K562 (cell line): ENCODE measurements around the gene NUP133. TPM values are rescaled to one million over a fixed set of nuclear protein-coding genes. Genes with fewer than 3 reads are reported as not detected.

Source experiments
- ATAC-seq: fragments of 200-7000 bp; cut with Tn5 transposase; 3 replicates; pipeline ENCODE4 v1.9.1; 2020; ENCODE audit warnings: moderate library complexity
- BruUV-seq: library from RNA; stranded (reverse); fragments of 400-500 nt; replicated peaks from 2 replicates; lab custom pipeline; 2021; lab: Mats Ljungman, UMichigan
- CTCF ChIA-PET: fragments of 300-600 bp; formaldehyde crosslinking; extraction: SDS; loops from one replicate; lab custom pipeline; 2021; ENCODE audit warnings: low intra/inter-chr PET ratio; lab: Yijun Ruan, JAX
- POLR2A ChIA-PET: fragments of 300-600, 350-650 bp; sonication (Branson Sonifier 250); formaldehyde crosslinking; extraction: SDS; loops from one replicate; lab custom pipeline; 2021; ENCODE audit warnings: antibody characterized with exemption, inconsistent platforms; lab: Yijun Ruan, JAX
- DNase-seq, 4 experiments: peaks; one replicate each; pipeline versions ENCODE4 v3.0.0 to v3.0.0-alpha.2; 2011 to 2018; ENCODE audit warnings: low spot score in 3 of 4, mixed read lengths in 3 of 4; ENCODE audit errors: extremely low read depth in 1 of 4
- FAIRE-seq: peaks from 2 replicates; lab custom pipeline; 2011; peaks lifted over from hg19 to GRCh38; lab: Jason Lieb, UNC
- H2AFZ ChIP-seq: 2 replicates; pipeline ENCODE4 v1.6.0; 2011; ENCODE audit warnings: low read depth, low read length, control low read depth, inconsistent platforms
- H3K27ac ChIP-seq: fragments of 200-600 bp; 3 replicates; pipeline ENCODE4 v1.8.0; 2011; ENCODE audit warnings: low read depth, mild to moderate bottlenecking, control low read depth, inconsistent platforms, low read length, moderate library complexity, mixed read lengths; ENCODE audit errors: extremely low read depth
- H3K27me3 ChIP-seq, 2 experiments: fragments of 300-600 bp in 1 of 2; 2 replicates in 1 of 2; 3 replicates in 1 of 2; pipeline versions ENCODE4 v1.6.0 to v1.8.0; 2011; ENCODE audit warnings: inconsistent platforms in 2 of 2, low read length in 2 of 2, mild to moderate bottlenecking in 1 of 2, mixed read lengths in 1 of 2, moderate library complexity in 1 of 2; ENCODE audit not compliant: control insufficient read depth in 2 of 2, insufficient read depth in 2 of 2
- H3K36me3 ChIP-seq: fragments of 300-600 bp; 3 replicates; pipeline ENCODE4 v1.8.0; 2011; ENCODE audit warnings: mild to moderate bottlenecking, low read length, inconsistent platforms; ENCODE audit not compliant: control insufficient read depth, insufficient read depth
- H3K4me1 ChIP-seq, 2 experiments: fragments of 200-600 bp in 1 of 2; replicated peaks in 1 of 2; 2 replicates in 1 of 2; 3 replicates in 1 of 2; pipeline versions ENCODE4 v1.5.1 to v1.8.0; 2011; ENCODE audit warnings: inconsistent platforms in 2 of 2, low read length in 2 of 2, mild to moderate bottlenecking in 1 of 2, mixed read lengths in 1 of 2, moderate library complexity in 1 of 2; ENCODE audit not compliant: control insufficient read depth in 2 of 2, insufficient read depth in 2 of 2
- H3K4me2 ChIP-seq: 2 replicates; pipeline ENCODE4 v1.6.1; 2011; ENCODE audit warnings: low read length, control low read depth, inconsistent platforms, mixed read lengths; ENCODE audit not compliant: insufficient read depth
- H3K4me3 ChIP-seq: fragments of 200-600 bp; sonication (generic), shearing (Covaris generic); 2 replicates; pipeline ENCODE4 v1.5.1; 2016; ENCODE audit warnings: control low read depth, inconsistent platforms
- H3K79me2 ChIP-seq: fragments of 200-600 bp; 3 replicates; pipeline ENCODE4 v1.8.0; 2011; ENCODE audit warnings: low read length, inconsistent platforms; ENCODE audit not compliant: control insufficient read depth, insufficient read depth
- H3K9ac ChIP-seq, 2 experiments: 2 replicates each; pipeline versions ENCODE4 v1.6.0 to v1.6.1; 2011; ENCODE audit warnings: low read depth in 2 of 2, low read length in 2 of 2, control low read depth in 1 of 2, inconsistent platforms in 1 of 2, mild to moderate bottlenecking in 1 of 2, mixed read lengths in 1 of 2; ENCODE audit not compliant: insufficient read depth in 1 of 2
- H3K9me1 ChIP-seq: one replicate; pipeline ENCODE4 v1.6.0; 2011; ENCODE audit warnings: inconsistent platforms, mild to moderate bottlenecking, low read length, moderate library complexity; ENCODE audit not compliant: control insufficient read depth, insufficient read depth
- H3K9me3 ChIP-seq: replicated peaks from 2 replicates; pipeline ENCODE4 v1.5.1; 2011; ENCODE audit warnings: low read depth, low read length, inconsistent platforms; ENCODE audit not compliant: control insufficient read depth, insufficient read depth
- H4K20me1 ChIP-seq: replicated peaks from 2 replicates; pipeline ENCODE4 v1.6.1; 2011; ENCODE audit warnings: low read length, inconsistent platforms, mixed read lengths; ENCODE audit not compliant: control insufficient read depth, insufficient read depth
- ARNT ChIP-seq, 2 experiments: fragments of 450-650 bp; IDR thresholded peaks; 2 replicates each; pipeline ENCODE4 v1.6.1; 2016; ENCODE audit warnings: mild to moderate bottlenecking in 1 of 2
- ERF ChIP-seq: fragments of 450-650 bp; formaldehyde crosslinking; IDR thresholded peaks from 2 replicates; pipeline ENCODE4 v1.4.0; 2020; ENCODE audit warnings: mild to moderate bottlenecking, mixed read lengths
- MAFK ChIP-seq: IDR thresholded peaks from 2 replicates; pipeline ENCODE4 v1.6.1; 2011; ENCODE audit warnings: low read length, improper control_type of control experiment
- NONO ChIP-seq, 2 experiments: fragments of 200-400 bp in 1 of 2; fragments of 450-650 bp in 1 of 2; formaldehyde crosslinking in 1 of 2; IDR thresholded peaks; 2 replicates each; pipeline ENCODE4 v1.6.1; 2017; ENCODE audit warnings: low read depth in 2 of 2, mild to moderate bottlenecking in 2 of 2, moderate library complexity in 2 of 2, low read length in 1 of 2
- POLR2AphosphoS5 ChIP-seq: IDR thresholded peaks from 2 replicates; pipeline ENCODE4 v1.6.1; 2011; ENCODE audit warnings: mild to moderate bottlenecking, low read depth, low read length, moderate library complexity; ENCODE audit not compliant: control insufficient read depth, insufficient read depth
- PRPF4 ChIP-seq: fragments of 200-400 bp; formaldehyde crosslinking; IDR thresholded peaks from one replicate; pipeline ENCODE4 v1.6.1; 2017; ENCODE audit warnings: low read length, low read depth, mild to moderate bottlenecking; ENCODE audit not compliant: insufficient read depth, poor library complexity, severe bottlenecking
- PYGO2 ChIP-seq: fragments of 450-650 bp; IDR thresholded peaks from 2 replicates; pipeline ENCODE4 v1.6.1; 2016; ENCODE audit warnings: mild to moderate bottlenecking, missing genetic modification characterization, moderate library complexity, missing compliant biosample characterization
- RAD21 ChIP-seq, 2 experiments: fragments of 250-450 bp in 1 of 2; fragments of 450-650 bp in 1 of 2; sonication (Bioruptor Pico) in 1 of 2; formaldehyde crosslinking in 1 of 2; IDR thresholded peaks in 1 of 2; conservative IDR thresholded peaks in 1 of 2; 2 replicates each; pipeline versions ENCODE4 v1.4.0 to v1.8.0; 2020 to 2022; ENCODE audit warnings: mild to moderate bottlenecking in 2 of 2, moderate library complexity in 1 of 2
- SMC3 ChIP-seq: conservative IDR thresholded peaks from 2 replicates; pipeline ENCODE4 v1.6.1; 2011; ENCODE audit warnings: low read depth, low read length, improper control_type of control experiment; ENCODE audit not compliant: insufficient read depth
- SNAPC5 ChIP-seq: fragments of 250-450 bp; sonication (Bioruptor Pico); IDR thresholded peaks from 2 replicates; pipeline ENCODE4 v1.8.0; 2021; ENCODE audit warnings: moderate library complexity, mild to moderate bottlenecking, inconsistent platforms
- ZNF121 ChIP-seq: sonication (generic); formaldehyde crosslinking; conservative IDR thresholded peaks from 2 replicates; pipeline ENCODE4 v1.8.0; 2022; ENCODE audit warnings: missing genetic modification reagents
- ZNF197 ChIP-seq: fragments of 200-800 bp; sonication (Bioruptor generic); IDR thresholded peaks from 2 replicates; pipeline ENCODE4 v1.6.1; 2016; ENCODE audit warnings: low read depth, missing genetic modification characterization, missing compliant biosample characterization
- ZNF316 ChIP-seq: fragments of 450-650 bp; IDR thresholded peaks from 2 replicates; pipeline ENCODE4 v1.6.1; 2016
- WGBS: fragments of 100-300 bp; shearing (Covaris generic); methylation state at CpG from one replicate; pipeline ENCODE4 v1.1.6; 2016; ENCODE audit warnings: low coverage, mixed read lengths; ENCODE audit not compliant: insufficient coverage; ENCODE audit errors: missing lambda C conversion rate; 5-methylcytosine and 5-hydroxymethylcytosine counted together
- in situ Hi-C: fragments of 300-500 bp; cut with MboI; formaldehyde crosslinking; loops from 4 replicates; pipeline ENCODE4 v1.15.0; 2018; ENCODE audit warnings: inconsistent platforms, mixed read lengths
- intact Hi-C: fragments of 100-400 bp; cut with micrococcal nuclease; formaldehyde crosslinking; loops from 2 replicates; pipeline ENCODE4 v1.14.2; 2022
- polyA plus RNA-seq, 8 experiments: library from polyadenylated mRNA; depleted of rRNA in 4 of 8; stranded (reverse) in 5 of 8; unstranded in 3 of 8; fragments of >200 nt; fragmentation: Nextera tagmentation in 2 of 8; fragmentation: Illumina TruSeq in 1 of 8; extraction: Ambion mirVana in 2 of 8; extraction: Trizol in 1 of 8; gene quantifications; 2 replicates each; pipeline versions ENCODE4 v1.2.1 to v1.2.3, GENCODE V29; 2011 to 2014; ENCODE audit warnings: inconsistent platforms in 1 of 8, missing spikeins in 1 of 8
- total RNA-seq, 7 experiments: library from RNA; depleted of rRNA in 6 of 7; stranded (reverse); fragments of >200 nt in 6 of 7; fragmentation: Illumina TruSeq in 2 of 7; extraction: Trizol in 2 of 7; gene quantifications; 2 replicates each; pipeline versions ENCODE4 v1.2.1 to v1.2.3, GENCODE V29; 2011 to 2021; ENCODE audit warnings: low replicate concordance in 1 of 7
- TF ChIP-seq, protein P1 (sequence below): fragments of 250-450 bp; sonication (Bioruptor Pico); IDR thresholded peaks from 2 replicates; pipeline ENCODE4 v1.5.1; 2021; ENCODE audit warnings: mild to moderate bottlenecking
- TF ChIP-seq, protein P2 (sequence below): fragments of 250-450 bp; sonication (Bioruptor Pico); IDR thresholded peaks from 2 replicates; pipeline ENCODE4 v1.8.0; 2022; ENCODE audit warnings: moderate library complexity, mild to moderate bottlenecking, inconsistent platforms

NUP133 gene
- total and polyA plus RNA-seq, 9 of the 15 experiments (the other 6 are each of a cell fraction or from before 2014, with no cell fraction given) = 21.7 to 85.1 (median 61.3) TPM

GRCh38 chr1:229454056-229454455 is 54.1 kb downstream of the NUP133 start (continued):
- TF ChIP-seq ZNF197 (CRISPR knock-in tag) (no peak), NONO (IDR thresholded peaks at IDR 0.05; ENCODE audit: low read depth in 2 of 2, low read length in 1 of 2) (no peak), PYGO2 (tag) (no peak), POLR2AphosphoS5 (no peak), ZNF316 (peak; percentile 68; the same call in 1 of the 2 replicates), MAFK (peak; percentile 30; the same call in 1 of the 2 replicates), ARNT (IDR thresholded peaks at IDR 0.05) (no peak)
- TF ChIP-seq, protein P1, sequence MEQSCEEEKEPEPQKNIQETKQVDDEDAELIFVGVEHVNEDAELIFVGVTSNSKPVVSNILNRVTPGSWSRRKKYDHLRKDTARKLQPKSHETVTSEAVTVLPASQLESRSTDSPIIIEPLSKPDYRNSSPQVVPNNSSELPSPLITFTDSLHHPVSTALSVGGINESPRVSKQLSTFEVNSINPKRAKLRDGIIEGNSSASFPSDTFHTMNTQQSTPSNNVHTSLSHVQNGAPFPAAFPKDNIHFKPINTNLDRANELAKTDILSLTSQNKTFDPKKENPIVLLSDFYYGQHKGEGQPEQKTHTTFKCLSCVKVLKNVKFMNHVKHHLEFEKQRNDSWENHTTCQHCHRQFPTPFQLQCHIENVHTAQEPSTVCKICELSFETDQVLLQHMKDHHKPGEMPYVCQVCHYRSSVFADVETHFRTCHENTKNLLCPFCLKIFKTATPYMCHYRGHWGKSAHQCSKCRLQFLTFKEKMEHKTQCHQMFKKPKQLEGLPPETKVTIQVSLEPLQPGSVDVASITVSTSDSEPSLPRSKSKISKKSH (CRISPR knock-in tag) = no peak

- H3K9me3 ChIP-seq = no peaks in the 10 kb centered on the region
- no peak overlapping the region for H2AFZ ChIP-seq
- H4K20me1 ChIP-seq = no peaks in the 10 kb centered on the region
- H3K9ac ChIP-seq = no peak overlapping the region
- peaks cover 77% of the 10 kb centered on the region for H3K36me3 ChIP-seq
- WGBS = 82% methylated on average over 5 of the region's 5 CpGs
- no peak overlapping the region for H3K4me3 ChIP-seq
- no peak overlapping the region for H3K4me2 ChIP-seq
- H3K9me1 ChIP-seq = no peaks in the 10 kb centered on the region
- peak; percentile 72 for ATAC-seq
- DNase-seq = peak in 1 of 4 experiments; percentile 20
- ChIA-PET CTCF (interaction anchor here (0.5 to 2.3 kb wide), 3 partner anchors 13 to 195 kb away, joined by 3 to 20 read pairs (median 4); no protein-coding TSS in a partner anchor), POLR2A (interaction anchor here (0.7 to 1.7 kb wide), 4 partner anchors 9 to 717 kb away, joined by 3 to 5 read pairs (median 4); no protein-coding TSS in a partner anchor)
- intact Hi-C loops = loop anchor here (1.0 kb wide), 1 partner anchor 195 kb away; no protein-coding TSS in a partner anchor
- no peak overlapping the region for H3K27ac ChIP-seq
- BruUV-seq = no TSS peak
- no peaks in the 10 kb centered on the region for H3K79me2 ChIP-seq
- in situ Hi-C loops = no loop called here
- peak; percentile 46 for FAIRE-seq
- H3K4me1 ChIP-seq = peaks cover 0 to under 1% of the 10 kb centered on the region in 2 experiments; a peak in 1 of 5 replicates
- H3K27me3 ChIP-seq = no peaks in the 10 kb centered on the region
- TF ChIP-seq PRPF4 (no peak), ARNT (IDR thresholded peaks at IDR 0.05) (no peak), SNAPC5 (CRISPR knock-in tag) (no peak), ZNF121 (peak; percentile 68), RAD21 (CRISPR knock-in tag; conservative IDR thresholded peaks at IDR 0.05 in 1 of 2, IDR thresholded peaks at IDR 0.05 in 1 of 2) (peak; percentile 59 to 72), SMC3 (0 out of 2 replicates have a peak, but pooled peaks have one; percentile 29), ERF (CRISPR knock-in tag) (no peak), ZNF316 (0 out of 2 replicates have a peak, but pooled peaks have one; percentile 15)
- TF ChIP-seq, protein P2, sequence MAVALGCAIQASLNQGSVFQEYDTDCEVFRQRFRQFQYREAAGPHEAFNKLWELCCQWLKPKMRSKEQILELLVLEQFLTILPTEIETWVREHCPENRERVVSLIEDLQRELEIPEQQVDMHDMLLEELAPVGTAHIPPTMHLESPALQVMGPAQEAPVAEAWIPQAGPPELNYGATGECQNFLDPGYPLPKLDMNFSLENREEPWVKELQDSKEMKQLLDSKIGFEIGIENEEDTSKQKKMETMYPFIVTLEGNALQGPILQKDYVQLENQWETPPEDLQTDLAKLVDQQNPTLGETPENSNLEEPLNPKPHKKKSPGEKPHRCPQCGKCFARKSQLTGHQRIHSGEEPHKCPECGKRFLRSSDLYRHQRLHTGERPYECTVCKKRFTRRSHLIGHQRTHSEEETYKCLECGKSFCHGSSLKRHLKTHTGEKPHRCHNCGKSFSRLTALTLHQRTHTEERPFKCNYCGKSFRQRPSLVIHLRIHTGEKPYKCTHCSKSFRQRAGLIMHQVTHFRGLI (CRISPR knock-in tag) = no peak
Measured at GRCh38 chr1:229452956-229453801, 55.0 kb downstream of the NUP133 start.
